ENCODE measurements around the gene SMIM1.

GRCh38 chr1:3736708-3737107 is 35.8 kb upstream of the SMIM1 start:
- TF ChIP-seq CTCF (IDR thresholded peaks at IDR 0.05): no peak
- no peak for TF ChIP-seq POLR2A (IDR thresholded peaks at IDR 0.05)

Measured in right lobe of liver (tissue), 4 donors.